AG09309 (cell line): ENCODE results near the gene ZNF710.

Source experiments
- DNase-seq: peaks from one replicate; pipeline ENCODE4 v3.0.0-alpha.2; 2010; ENCODE audit warnings: low read depth
- H3K4me3 ChIP-seq: 2 replicates; pipeline ENCODE4 v1.5.1; 2011; ENCODE audit warnings: mild to moderate bottlenecking, low read depth, low read length, moderate library complexity; ENCODE audit not compliant: control insufficient read depth
- CTCF ChIP-seq: IDR thresholded peaks from 2 replicates; pipeline ENCODE4 v1.5.1; 2011; ENCODE audit warnings: mild to moderate bottlenecking, low read depth, low read length, inconsistent platforms; ENCODE audit not compliant: insufficient read depth, control insufficient read depth; ENCODE audit errors: missing control alignments

Gene ZNF710

GRCh38 chr15:90114451-90114901 lies 113.4 kb downstream of the ZNF710 start:
- no peak for DNase-seq
- H3K4me3 ChIP-seq: no peak overlapping the region
- TF ChIP-seq CTCF: no peak

- no peak for DNase-seq
- no peak overlapping the region for H3K4me3 ChIP-seq
- TF ChIP-seq CTCF: no peak
These were observed 114.7 kb downstream of the ZNF710 start for GRCh38 chr15:90115783-90116182.

- no peak for DNase-seq
- H3K4me3 ChIP-seq: no peak overlapping the region
- no peak for TF ChIP-seq CTCF
These were observed 118.2 kb downstream of the ZNF710 start for GRCh38 chr15:90119367-90119766.

GRCh38 chr15:90121086-90121485 lies 120.0 kb downstream of the ZNF710 start:
- no peak overlapping the region for H3K4me3 ChIP-seq
- no peak for DNase-seq
- no peak for TF ChIP-seq CTCF

GRCh38 chr15:90124507-90124906 lies 123.4 kb downstream of the ZNF710 start:
- no peak overlapping the region for H3K4me3 ChIP-seq
- no peak for TF ChIP-seq CTCF
- DNase-seq: no peak

- TF ChIP-seq CTCF: no peak
- H3K4me3 ChIP-seq: no peak overlapping the region
- DNase-seq: no peak
These were observed 124.9 kb downstream of the ZNF710 start for GRCh38 chr15:90126022-90126421.
